DMS53 treated with DMSO at 0.1 percent for 48 hours (cell line): Measurements from ENCODE around the gene SFMBT2.
"Not testable (repeated sequence)": the region's sequence is repeated elsewhere in the genome, so short reads cannot be mapped to it uniquely, and the experiment has no call there.

ENCODE experiments used
- DNase-seq: peaks from one replicate; lab custom pipeline; 2025; ENCODE audit not compliant: unreplicated experiment; lab: John Stamatoyannopoulos, UW

The SFMBT2 gene

GRCh38 chr10:7190772-7191171 lies 220.1 kb downstream of the SFMBT2 start:
- DNase-seq, result not testable (repeated sequence)

GRCh38 chr10:7189909-7190308 lies 220.9 kb downstream of the SFMBT2 start:
- no peak for DNase-seq

- no peak for DNase-seq
Observed at GRCh38 chr10:7188456-7189050, 222.3 kb downstream of the SFMBT2 start.

GRCh38 chr10:7186387-7187018 lies 224.3 kb downstream of the SFMBT2 start:
- DNase-seq, result no peak

GRCh38 chr10:7185367-7185690 lies 225.5 kb downstream of the SFMBT2 start:
- no peak for DNase-seq

GRCh38 chr10:7184660-7185366 lies 226.0 kb downstream of the SFMBT2 start:
- no peak for DNase-seq

GRCh38 chr10:7184116-7184515 lies 226.7 kb downstream of the SFMBT2 start:
- not testable (repeated sequence) for DNase-seq

- not testable (repeated sequence) for DNase-seq
Observed at GRCh38 chr10:7182327-7182726, 228.5 kb downstream of the SFMBT2 start.

- no peak for DNase-seq
Observed at GRCh38 chr10:7181420-7181819, 229.4 kb downstream of the SFMBT2 start.

GRCh38 chr10:7179536-7179935 lies 231.3 kb downstream of the SFMBT2 start:
- no peak for DNase-seq

GRCh38 chr10:7173948-7174347 lies 236.9 kb downstream of the SFMBT2 start:
- no peak for DNase-seq

- no peak for DNase-seq
Observed at GRCh38 chr10:7171825-7172224, 239.0 kb downstream of the SFMBT2 start.

GRCh38 chr10:7170626-7171322 lies 240.1 kb downstream of the SFMBT2 start:
- DNase-seq, result no peak

GRCh38 chr10:7168414-7168813 lies 242.4 kb downstream of the SFMBT2 start:
- DNase-seq, result no peak

GRCh38 chr10:7165500-7166177 lies 245.2 kb downstream of the SFMBT2 start:
- no peak for DNase-seq

- DNase-seq, result no peak
Observed at GRCh38 chr10:7164955-7165354, 245.9 kb downstream of the SFMBT2 start.

- DNase-seq, result no peak
Observed at GRCh38 chr10:7162331-7162730, 248.5 kb downstream of the SFMBT2 start.

GRCh38 chr10:7161484-7162250 lies 249.2 kb downstream of the SFMBT2 start:
- DNase-seq, result no peak

GRCh38 chr10:7159928-7160327 lies 250.9 kb downstream of the SFMBT2 start:
- DNase-seq, result no peak

GRCh38 chr10:7159517-7159916 lies 251.3 kb downstream of the SFMBT2 start:
- no peak for DNase-seq

GRCh38 chr10:7157091-7157490 lies 253.7 kb downstream of the SFMBT2 start:
- no peak for DNase-seq
